Activated CD4-positive, alpha-beta T cell treated with anti-CD3 and anti-CD28 coated beads, Interleukin-2, amount 50 U/mL, for 16 hours (primary cell): ENCODE results near the gene CHST4.
A peak's percentile ranks its signal among the peaks of the same experiment; 100 is the strongest.

ENCODE experiments used
- DNase-seq: peaks from one replicate; pipeline ENCODE4 v3.0.0-alpha.2; 2020

The CHST4 gene

DNA sequence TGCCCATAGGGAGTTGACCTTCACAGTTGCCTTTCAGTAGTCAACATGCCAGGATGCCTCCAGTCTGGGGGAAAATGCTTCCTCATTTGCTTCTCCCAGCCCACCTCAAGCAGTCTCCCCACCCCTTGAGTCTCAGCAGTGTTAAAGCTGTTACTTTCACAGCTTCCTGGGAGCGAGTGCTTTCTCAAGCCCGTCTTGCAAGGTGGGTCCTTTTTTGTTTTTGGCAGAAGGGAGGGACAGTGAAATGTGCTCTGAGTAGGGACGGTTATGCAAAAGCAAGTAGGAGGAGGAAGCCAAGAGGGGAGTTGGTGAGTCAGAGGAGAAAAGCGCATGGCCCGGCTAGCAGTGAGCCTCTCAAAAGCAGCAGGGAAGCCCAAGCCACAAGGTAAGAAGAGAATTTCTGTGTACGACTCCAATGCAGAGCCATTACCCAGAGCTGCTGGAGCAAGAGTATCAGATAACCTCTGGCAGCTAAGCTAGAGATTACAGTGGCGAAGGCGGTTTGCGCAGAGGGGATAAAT is at the start of gene CHST4:
Gene CHST4, plus strand, starts transcription at position 316 of the 521 bp plus-strand sequence. CDS start 10,252 bp downstream, outside the sequence.
- no peak for DNase-seq

DNA sequence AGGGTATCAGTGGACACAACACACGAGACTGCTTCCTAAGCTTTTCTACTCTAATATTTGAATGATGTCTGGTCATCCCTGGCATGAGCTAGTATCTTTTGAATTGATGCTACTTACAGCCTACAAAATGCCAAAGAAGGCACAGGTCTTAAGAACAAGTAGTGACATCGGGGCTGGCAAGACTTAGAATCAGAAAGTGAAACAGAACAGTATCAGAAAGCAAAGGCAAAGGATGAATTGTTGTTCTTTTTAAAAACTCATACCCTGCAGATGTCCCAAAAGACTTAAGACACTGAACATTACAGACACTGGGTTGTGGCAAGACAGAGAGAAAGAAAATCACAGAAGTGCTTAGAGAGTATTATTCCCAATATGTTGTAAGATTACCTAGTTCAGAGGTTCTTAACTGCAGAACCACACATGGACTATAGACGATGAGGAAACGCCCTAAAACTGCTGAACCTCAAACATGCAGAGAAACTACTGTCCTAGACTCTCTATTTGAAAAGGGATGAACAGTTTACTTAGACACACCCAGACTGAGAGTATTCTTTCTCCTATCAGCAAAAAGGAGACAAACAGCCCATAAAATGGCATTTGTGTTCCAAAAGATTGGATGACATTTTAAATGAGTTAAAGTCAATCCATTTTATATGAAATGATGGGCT is 49.6 kb upstream of the CHST4 start:
- no peak for DNase-seq

DNA sequence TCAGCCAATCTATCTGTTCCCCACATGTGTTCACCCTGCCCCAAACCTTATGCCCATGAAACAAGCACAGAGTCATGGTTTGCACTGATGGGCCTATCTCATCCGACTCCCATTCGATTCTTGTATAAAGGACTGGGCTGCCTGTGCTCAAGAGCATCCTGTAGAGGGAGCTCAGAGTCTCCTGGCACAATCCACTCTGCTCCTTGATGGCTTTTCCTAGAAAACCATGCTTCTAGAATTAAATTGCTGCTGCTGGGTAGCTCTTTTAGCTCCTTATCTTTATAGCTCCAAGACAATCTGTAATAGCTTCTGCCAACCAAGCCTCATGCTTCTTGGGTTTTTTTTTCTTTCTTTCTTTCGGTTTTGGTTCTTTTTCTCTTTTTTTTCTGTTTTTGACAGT is 46.8 kb upstream of the CHST4 start:
- DNase-seq: no peak

DNA sequence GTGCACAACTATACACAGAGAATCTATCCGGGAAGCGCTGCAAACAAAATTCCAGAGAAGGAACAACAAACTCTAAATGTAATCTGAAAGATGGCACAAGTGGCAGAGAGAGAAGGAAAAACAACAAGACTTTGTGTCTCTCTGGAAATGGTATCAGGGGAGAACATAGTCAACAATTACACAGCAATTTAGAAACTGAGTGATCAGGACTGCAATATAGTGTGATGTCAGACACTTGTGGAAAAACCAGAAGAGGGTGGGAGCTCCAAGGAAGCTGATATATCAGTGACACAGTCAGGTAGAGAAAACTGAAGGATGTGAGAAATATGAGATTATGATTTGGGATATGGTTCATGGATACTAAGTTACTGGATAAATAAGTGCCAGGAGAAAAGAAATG is 45.3 kb upstream of the CHST4 start:
- no peak for DNase-seq

DNA sequence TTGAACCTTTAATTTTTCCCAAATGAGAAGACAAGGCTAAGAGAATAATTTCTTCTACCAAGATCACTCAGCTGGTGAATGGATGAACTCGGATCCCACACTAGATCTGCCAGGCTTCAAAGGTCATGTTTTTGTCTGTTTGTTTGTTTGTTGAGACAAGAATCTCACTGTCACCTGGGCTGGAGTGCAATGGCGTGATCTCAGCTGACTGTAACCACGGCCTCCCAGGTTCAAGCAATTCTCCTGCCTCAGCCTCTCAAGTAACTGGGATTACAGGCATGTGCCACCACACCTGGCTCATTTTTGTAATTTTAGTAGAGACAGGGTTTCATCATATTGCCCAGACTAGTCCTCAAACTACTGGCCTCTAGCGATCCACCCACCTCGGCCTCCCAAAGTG is 43.7 kb upstream of the CHST4 start:
- no peak for DNase-seq

DNA sequence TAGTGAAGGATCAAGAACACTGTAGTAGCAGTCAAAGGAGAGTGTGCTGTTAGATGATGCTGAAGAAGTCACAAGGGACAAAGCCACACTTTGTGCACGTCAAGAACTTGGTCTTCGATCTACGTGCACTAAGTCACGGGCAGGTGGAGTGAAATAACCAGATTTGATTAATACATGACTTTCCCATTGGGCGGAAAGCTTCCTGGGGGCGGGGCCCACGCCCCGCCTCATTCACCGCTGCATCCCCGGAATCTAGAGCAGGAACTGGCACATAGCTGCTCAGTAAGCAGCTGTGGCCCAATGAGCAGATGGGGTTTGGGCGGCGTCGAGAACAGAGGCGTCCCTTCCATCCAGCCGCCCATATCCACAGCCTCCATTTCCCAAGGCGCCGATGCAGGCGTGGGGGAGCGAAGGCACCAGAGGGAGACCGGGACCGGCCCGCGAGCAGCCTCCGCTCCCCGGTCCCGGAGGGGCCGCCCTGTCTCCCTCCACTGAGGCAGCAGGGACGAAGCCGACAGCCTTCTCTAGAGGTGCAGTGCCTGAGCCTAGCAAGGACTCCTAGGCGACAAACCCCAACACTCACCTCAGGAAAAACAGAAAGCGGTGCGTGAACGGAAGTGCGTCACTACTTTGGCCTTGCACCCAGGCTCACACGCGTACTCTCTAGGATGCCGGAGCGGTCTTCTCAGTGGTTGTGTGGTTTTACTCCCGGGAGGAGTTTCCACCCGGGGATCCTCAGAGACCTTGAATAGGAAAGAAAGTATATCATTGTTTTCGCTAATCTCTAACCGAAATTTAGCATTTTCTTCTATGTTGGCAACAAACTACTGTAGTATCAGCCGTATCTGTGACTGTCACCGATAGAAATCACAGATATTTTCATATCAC is 42.0 kb upstream of the CHST4 start:
- peak; percentile 86 for DNase-seq

DNA sequence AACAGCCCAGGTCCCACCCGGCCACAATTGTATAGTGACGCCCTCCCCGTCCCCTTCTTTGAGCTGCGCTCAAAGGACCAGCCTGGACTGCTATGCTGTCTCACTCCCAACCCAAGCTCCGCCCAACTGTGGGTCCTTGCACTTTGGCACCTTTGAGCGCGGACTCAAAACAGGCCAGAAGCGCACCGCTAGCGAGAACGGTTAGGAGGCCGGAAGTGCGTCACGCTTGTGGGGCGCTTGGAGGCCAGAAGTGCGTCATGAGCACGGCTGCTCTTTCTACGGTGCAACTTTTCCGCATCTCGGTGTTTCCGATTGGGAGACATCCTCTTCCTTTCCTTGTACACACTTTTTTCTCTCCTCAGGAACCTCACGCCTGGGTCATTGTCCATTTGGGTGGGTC is 37.1 kb upstream of the CHST4 start, which contains the start of gene ZNF19:
Gene ZNF19, minus strand, starts transcription at position 203 of the 400 bp plus-strand sequence. CDS start 7,210 bp downstream, outside the sequence.
- no peak for DNase-seq

DNA sequence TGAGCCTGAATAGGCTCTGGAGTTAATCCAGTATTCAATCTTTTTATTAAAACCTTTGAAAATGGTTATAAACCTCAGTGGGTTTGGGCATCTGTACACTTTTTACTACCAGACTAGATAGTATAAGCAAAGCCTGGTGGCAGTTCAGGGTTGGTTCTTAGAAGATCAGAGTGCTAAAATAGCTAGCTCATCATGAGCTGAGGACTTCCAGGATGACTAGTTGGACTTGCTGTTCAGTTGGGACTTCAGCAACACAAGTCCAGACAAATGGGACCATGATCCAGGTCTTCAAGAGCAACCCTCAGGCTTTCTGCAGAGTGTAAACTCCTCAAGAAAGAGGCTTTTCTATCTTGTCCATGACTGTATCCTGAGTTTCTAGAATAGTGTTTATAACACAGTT is 35.9 kb upstream of the CHST4 start:
- DNase-seq: no peak

DNA sequence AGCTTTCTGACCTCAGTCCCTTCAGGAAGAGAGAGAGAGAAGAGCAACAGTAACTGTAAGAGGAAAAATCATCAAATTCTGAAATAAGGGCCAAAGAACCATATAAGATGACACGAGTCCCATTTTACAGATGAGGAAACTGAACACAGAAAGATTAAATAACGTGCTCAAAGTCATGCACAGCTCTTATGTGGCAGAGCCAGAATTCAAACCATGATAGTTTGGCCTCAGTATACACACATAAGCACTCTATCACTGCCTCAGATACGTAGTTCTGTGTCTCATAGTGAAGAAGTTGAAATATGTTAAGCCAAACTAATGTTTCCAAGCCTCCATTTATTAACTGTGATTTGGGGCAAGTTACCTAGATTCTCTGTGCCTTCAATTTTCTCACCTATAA is 35.2 kb upstream of the CHST4 start:
- no peak for DNase-seq

DNA sequence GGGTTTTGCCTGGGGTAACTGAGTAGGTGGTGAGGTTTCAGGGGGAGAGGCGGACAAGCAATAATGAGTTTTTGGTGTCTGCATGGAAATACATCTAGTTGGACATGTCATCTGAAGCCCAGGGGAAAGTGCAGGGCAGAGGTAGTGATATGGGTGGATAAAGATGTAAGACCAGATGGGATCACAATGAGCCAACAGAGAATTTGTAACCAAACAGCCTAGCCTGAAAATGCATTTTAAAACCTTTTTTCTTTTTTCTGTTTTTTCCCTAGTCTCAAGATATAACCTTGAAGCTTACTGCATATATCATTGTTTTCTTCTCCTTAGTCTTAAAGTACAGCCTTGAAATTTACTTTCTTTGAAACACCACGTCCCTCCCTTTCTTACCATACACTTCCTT is 33.4 kb upstream of the CHST4 start:
- DNase-seq: no peak

DNA sequence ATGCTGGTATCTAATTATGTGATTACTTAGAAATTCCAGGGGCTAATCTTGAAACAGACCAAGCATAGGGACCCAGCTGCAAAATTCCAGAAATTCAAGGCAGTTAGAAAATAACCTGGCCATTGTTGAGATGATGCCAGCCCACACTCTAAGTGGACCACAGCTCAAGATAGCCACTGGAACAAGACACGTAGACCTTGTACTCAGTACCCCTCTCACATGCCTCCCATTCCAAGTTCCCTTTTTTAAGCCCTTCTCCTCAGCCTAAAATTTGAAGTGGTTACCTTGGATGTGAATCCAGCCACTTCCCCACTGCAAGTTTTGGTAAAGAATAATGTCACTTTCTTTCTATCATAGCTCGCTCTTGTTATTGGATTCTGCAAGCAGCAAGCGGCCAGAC is 33.0 kb upstream of the CHST4 start:
- no peak for DNase-seq

DNA sequence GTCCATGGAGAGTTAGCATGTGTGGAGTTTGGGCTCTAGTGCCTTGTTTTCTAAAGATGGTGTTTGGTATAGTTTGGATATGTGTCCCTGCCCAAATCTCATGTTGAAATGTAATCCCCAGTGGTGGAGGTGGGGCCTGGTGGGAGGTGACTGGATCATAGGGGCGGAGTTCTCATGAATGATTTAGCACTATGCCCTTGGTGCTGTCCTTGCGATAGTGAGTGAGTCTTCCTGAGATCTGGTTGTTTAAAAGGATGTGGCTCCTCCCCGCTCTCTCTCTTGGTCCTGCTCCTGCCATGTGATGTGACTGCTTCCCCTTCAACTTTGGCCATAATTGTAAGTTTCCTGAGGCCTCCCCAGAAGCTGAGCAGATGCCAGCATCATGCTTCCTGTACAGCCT is 28.2 kb upstream of the CHST4 start:
- DNase-seq: no peak

DNA sequence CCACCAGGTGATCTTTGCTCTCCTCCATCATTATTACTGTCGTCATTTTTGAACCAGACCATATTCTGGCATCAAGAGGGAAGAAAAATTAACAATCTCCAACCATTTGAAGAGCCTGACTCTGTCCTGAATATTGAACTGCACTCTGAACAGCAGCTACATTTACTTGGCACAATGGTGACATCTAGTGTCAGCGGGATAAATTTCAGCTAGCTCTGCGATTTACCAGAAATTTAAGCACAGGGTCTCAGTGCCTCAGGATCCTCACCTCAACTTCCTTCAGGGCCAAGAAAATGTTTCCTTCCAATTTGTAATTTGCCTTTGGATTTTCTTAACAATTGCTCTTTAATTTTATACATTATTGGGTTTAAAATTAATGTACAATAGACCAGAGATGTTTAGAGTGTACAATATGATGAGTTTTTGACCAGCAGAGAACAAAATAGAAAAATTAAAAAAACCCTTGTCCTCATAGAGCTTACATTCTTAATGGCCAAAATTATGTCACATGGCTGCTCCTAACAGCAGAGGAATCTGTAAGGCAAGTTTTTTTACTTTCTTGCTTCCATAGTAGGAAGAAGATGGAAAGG is 26.4 kb upstream of the CHST4 start:
- peak; percentile 61 for DNase-seq

DNA sequence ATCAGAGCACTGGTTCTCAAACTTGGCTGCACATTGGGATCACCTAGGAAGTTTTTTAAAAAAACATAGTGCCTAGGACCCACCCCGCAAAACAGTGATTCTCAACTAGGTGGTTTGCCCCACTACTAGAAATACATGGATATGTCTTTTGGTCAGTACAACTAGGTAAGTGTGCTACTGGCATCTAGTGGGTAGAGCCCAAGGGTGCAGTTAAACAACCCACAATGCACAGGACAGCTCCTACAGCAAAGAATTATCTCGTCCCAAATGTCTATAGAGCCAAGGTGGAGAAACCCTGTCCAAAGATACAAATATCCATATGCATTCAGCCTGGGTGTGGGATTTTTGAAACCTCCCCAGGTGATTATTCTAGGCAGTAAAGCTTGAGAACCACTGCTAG is 25.3 kb upstream of the CHST4 start:
- DNase-seq: no peak

DNA sequence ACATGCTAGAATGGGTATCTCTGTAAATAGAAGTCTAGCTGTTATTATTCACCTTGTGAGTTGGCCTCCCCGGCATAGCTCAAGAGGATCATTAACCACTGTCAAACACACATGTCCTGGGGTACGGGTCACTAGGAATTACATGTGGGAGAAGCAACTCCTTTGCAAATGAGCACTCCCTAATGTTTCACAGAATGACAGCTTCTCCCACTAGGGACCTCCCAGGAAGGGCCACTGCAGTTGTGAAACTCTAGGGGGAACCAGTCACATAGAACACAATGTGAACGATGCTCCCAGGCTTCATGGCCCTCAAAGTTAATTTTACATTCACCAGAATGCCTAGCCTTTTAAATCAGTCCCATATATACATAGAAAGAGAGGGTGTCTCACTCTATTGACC is 24.7 kb upstream of the CHST4 start:
- no peak for DNase-seq

DNA sequence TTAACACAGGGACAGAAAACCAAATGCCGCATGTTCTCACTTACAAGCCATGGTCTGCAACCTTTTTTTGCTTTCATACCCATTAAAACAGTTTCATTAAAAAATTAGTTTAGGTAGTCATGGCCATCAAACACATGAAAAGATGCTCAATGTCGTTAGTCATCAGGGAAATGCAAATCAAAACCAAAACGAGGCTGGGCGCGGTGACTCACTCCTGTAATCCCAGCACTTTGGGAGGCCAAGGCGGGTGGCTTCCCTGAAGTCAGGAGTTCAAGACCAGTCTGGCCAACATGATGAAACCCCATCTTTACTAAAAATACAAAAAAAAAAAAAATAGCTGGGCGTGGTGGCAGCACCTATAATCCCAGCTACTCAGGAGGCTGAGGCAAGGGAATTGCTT is 22.2 kb upstream of the CHST4 start:
- peak; percentile 12 for DNase-seq

DNA sequence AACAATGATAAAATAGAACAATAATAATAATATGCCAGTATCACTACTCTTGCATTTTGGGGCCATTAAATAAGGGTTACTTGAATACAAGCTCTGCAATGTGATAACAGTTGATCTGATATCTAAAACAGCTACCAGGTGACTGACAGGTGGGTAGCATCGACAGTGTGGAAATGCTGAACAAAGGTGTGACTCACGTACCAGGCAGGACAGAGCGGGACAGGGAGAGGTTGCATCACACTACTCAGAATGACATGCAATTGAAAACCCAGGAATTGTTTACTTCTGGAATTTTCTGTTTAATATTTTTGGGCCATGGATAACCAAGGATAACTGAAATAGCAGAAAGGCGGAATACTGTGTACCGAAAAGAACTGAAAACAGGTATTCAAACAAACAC is 21.3 kb upstream of the CHST4 start:
- DNase-seq: no peak

DNA sequence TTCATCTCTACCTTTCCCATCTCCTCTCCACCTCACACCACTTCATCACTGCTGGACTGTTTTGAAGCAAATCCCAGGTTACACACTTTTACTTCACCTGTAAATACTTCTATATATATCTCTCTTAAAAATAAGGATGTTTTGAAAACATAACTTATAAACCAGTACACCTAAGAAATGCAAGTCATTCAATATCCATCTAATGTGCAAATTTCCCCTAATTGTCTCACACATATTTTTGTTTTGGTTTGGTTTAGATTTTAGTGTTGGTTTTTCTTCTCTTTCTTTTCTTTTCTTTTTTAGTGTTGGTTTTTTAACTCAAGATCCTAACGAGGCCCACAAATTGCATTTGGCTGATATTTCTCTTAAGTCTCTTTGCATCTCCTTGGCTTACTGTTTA is 19.2 kb upstream of the CHST4 start:
- DNase-seq: no peak

DNA sequence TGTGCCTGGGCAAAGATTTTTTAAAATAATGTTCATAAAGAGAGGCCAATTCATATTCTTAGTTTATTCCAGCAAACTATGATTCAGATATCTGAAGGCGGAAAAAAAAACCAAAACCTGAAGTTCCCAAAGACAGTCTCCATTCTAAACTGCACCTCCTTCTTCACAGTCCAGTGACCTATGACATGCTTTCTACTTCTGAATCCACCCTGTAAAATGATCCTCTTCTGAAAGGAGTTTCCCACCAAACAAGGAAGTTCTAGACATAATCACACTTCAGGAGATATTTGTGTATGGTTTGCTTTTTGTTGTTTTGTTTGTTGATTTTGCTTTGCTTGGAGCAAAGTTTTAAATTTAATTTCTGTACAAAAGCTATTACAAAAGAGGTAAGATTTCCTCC is 12.9 kb upstream of the CHST4 start:
- DNase-seq: no peak

DNA sequence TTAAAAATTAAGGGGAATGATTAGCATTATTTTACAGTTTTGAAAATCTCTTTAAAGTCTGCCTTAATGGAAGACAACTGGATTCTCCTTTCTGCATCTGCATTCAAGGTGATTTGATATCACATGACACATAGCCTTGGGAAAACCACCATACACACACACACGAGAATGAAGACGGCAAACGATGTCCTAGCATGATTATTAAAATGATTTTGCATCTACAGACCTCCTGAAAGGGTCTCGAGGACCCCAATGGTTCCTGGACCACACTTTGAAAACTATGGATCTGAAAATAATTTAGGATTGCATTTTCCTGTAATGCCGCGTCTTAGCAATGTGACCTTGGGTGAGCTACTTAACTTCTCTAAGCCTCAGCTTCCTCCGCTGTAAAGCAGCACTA is 11.8 kb upstream of the CHST4 start:
- no peak for DNase-seq

DNA sequence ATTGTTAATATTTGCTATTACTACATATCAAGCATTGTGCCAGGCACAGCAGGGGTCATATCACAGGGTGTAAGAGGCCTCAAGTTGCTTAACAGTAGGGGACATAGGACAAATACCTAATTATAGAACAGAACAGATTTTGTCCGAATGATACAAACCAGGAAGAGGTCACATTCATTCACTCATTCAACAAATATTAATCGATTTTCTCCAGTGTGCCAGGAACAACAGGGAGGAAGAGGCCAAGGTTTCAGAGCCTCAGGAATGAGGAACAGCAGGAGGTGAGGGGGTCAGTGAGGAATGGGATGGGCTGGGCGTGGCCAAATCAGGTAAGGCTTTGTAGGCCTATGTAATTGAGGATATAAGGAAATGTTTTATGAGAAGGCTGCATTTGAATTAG is 11.2 kb upstream of the CHST4 start:
- no peak for DNase-seq

DNA sequence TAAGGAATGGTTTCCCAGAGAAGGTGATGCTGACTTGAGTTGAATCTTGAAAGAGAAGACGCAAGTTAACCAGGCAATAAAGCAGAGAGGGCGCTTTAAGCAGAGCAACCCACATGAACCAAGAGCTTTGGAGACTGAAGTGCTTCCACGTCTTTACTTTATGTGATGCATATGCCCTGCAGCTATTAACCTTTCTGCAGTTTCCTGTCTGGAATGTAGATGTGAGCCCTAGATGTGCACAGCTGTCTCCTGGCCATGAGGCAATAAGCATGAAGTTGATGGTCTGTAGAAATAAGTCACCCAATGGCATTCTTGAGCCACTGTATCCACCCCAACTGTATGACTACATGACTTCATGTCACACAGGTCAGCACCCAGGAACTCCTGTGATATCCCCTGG is 5.7 kb upstream of the CHST4 start:
- DNase-seq: no peak
